Osteocyte (in vitro differentiated cells): ENCODE data around the gene SGMS1. TPM values are rescaled to one million over a fixed set of nuclear protein-coding genes. Genes with fewer than 3 reads are reported as not detected.

Experiments
- DNase-seq: peaks from one replicate; pipeline ENCODE4 v3.0.0; 2021; ENCODE audit warnings: mixed read lengths; ENCODE audit not compliant: unreplicated experiment; ENCODE audit errors: extremely low spot score
- H3K27ac Mint-ChIP-seq: one replicate; pipeline ENCODE4 v1.8.0; 2021; ENCODE audit warnings: mild to moderate bottlenecking, mixed read lengths; ENCODE audit not compliant: unreplicated experiment
- H3K27me3 Mint-ChIP-seq: one replicate; pipeline ENCODE4 v1.8.0; 2021; ENCODE audit warnings: mixed read lengths; ENCODE audit not compliant: unreplicated experiment
- H3K36me3 Mint-ChIP-seq: one replicate; pipeline ENCODE4 v1.8.0; 2021; ENCODE audit warnings: mixed read lengths; ENCODE audit not compliant: unreplicated experiment
- H3K4me1 Mint-ChIP-seq: one replicate; pipeline ENCODE4 v1.8.0; 2021; ENCODE audit warnings: mixed read lengths; ENCODE audit not compliant: unreplicated experiment
- H3K4me3 Mint-ChIP-seq: one replicate; pipeline ENCODE4 v1.8.0; 2021; ENCODE audit warnings: mild to moderate bottlenecking, moderate library complexity, mixed read lengths; ENCODE audit not compliant: unreplicated experiment
- H3K9me3 Mint-ChIP-seq: one replicate; pipeline ENCODE4 v1.8.0; 2021; ENCODE audit warnings: mixed read lengths; ENCODE audit not compliant: unreplicated experiment
- total RNA-seq: library from RNA; stranded (reverse); gene quantifications from 2 replicates; pipeline ENCODE4 v1.2.1, GENCODE V29; 2021
- TF ChIP-seq, protein P1 (sequence below): fragments of 200-600 bp; sonication (generic); IDR thresholded peaks from 2 replicates; pipeline ENCODE4 v1.5.0; 2021; ENCODE audit warnings: antibody characterized with exemption, mild to moderate bottlenecking, moderate library complexity

The SGMS1 gene
- total RNA-seq, 1 donor from 2014 or later: 21.0 TPM

DNA sequence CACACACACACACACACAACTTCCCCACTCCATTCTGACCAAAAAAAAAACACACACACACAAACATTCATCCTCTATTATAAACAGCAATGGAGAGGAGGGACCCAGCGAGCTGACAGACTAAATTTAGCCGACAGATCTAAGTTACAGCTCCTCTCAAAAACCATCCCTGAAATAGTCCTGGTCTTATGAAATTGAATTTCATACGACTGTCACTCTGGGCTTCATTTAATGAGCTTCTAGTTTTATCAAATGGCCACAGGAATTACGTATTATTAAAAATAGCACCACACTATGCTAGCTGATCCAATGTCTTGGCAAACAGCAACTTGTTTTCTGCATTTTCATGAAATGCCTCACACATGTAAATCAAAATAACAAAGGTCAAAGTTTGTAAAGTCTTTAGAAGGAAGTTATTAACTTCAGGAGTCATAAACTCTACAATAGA, 241.2 kb downstream of the SGMS1 start:
- TF ChIP-seq, protein P1, sequence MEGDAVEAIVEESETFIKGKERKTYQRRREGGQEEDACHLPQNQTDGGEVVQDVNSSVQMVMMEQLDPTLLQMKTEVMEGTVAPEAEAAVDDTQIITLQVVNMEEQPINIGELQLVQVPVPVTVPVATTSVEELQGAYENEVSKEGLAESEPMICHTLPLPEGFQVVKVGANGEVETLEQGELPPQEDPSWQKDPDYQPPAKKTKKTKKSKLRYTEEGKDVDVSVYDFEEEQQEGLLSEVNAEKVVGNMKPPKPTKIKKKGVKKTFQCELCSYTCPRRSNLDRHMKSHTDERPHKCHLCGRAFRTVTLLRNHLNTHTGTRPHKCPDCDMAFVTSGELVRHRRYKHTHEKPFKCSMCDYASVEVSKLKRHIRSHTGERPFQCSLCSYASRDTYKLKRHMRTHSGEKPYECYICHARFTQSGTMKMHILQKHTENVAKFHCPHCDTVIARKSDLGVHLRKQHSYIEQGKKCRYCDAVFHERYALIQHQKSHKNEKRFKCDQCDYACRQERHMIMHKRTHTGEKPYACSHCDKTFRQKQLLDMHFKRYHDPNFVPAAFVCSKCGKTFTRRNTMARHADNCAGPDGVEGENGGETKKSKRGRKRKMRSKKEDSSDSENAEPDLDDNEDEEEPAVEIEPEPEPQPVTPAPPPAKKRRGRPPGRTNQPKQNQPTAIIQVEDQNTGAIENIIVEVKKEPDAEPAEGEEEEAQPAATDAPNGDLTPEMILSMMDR: no peak
- no peak overlapping the region for H3K4me3 Mint-ChIP-seq
- no peak for DNase-seq
- peaks cover 13% of the 10 kb centered on the region for H3K4me1 Mint-ChIP-seq
- H3K9me3 Mint-ChIP-seq: no peaks in the 10 kb centered on the region
- H3K27me3 Mint-ChIP-seq: no peaks in the 10 kb centered on the region
- H3K36me3 Mint-ChIP-seq: peaks cover 3% of the 10 kb centered on the region
- no peak overlapping the region for H3K27ac Mint-ChIP-seq

DNA sequence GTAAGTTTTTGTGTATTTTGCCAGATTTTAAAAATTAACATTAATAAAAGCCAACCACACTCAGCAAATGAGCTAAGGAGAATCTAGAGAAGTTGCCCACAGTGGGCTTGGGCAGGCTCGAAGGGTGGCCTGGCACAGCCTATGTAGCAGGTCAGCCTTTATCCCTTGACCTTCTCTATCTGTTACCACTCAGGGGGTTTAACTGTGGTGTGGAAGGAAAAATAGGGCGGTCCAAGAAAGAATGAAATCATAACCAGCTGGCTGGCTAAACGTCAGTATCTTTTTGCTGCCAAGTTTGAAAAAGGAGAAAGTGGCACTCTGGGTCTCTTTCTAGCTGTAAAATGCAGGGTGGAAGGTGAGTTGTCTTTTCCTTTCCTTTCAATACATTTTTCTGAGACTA, 242.1 kb downstream of the SGMS1 start:
- DNase-seq: no peak
- H3K9me3 Mint-ChIP-seq: no peaks in the 10 kb centered on the region
- no peak overlapping the region for H3K27ac Mint-ChIP-seq
- TF ChIP-seq, protein P1: no peak
- no peak overlapping the region for H3K4me3 Mint-ChIP-seq
- H3K27me3 Mint-ChIP-seq: no peaks in the 10 kb centered on the region
- H3K36me3 Mint-ChIP-seq: peaks cover 6% of the 10 kb centered on the region
- H3K4me1 Mint-ChIP-seq: peaks cover 13% of the 10 kb centered on the region

DNA sequence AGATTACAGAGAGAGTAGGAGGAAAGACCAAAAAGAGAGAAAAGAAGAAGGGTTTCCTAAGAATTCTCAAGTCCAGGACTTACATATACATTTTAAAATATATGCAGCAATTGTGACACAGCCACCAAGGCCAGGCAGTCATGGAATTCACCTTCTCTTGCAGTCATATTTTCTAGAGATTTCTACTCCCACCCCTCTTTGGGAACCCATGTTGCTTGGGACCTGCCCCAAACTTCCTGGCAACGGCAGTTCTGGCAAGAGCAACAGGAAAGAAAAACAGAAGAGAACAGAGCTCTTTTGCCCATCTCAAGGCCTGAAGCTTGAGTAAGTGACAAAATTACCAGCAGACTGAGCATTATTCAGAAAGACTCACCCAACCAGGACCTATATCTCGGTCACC, 244.1 kb downstream of the SGMS1 start:
- no peak for DNase-seq
- Mint-ChIP-seq H3K9me3 (no peaks in the 10 kb centered on the region), H3K27ac (no peak overlapping the region), H3K4me1 (peaks cover 13% of the 10 kb centered on the region), H3K27me3 (no peaks in the 10 kb centered on the region), H3K36me3 (peaks cover 8% of the 10 kb centered on the region), H3K4me3 (no peak overlapping the region)
- TF ChIP-seq, protein P1: no peak

DNA sequence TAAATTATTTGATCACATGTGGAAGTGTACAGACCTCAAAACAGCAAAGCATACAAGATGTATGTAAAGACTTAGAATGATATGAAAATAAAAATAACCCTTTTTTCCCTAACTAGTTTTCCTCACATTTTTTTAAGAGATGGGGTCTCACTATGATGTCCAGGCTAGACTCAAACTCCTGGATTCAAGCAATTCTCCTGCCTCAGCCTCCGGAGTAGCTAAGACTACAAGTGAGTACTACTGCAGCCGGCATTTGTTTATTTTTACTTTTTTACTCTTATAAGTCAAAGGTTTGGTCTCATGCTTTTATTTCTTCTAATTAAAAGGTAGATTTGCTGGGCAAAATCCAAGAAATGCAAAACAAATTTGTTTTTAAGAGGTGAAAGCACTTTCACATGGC, 248.0 kb downstream of the SGMS1 start:
- DNase-seq: no peak
- H3K4me1 Mint-ChIP-seq: peaks cover 8% of the 10 kb centered on the region

DNA sequence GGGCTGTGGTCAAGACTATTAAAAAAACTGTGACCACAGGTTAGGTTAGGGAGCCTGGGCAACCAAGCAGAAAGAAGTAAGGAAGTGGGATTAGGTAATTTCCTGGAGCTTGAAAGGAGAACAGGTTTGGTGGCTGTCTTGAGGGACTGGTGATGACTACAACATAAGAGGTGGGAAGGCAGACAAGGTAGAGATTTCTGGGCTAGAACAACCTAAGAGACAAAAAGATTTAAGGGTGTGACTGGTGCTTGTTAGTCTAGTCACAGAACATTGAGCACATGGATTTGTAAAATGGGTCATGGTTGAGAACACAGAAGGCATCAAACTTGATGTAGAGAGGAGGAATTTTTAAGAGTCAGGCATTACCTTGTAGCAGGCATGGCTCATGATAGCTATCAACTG, 248.7 kb downstream of the SGMS1 start:
- no peak for DNase-seq
- TF ChIP-seq, protein P1: no peak
- H3K27ac Mint-ChIP-seq: no peak overlapping the region
- no peak overlapping the region for H3K4me3 Mint-ChIP-seq
- H3K36me3 Mint-ChIP-seq: peaks cover 11% of the 10 kb centered on the region
- H3K4me1 Mint-ChIP-seq: peaks cover 8% of the 10 kb centered on the region
- H3K9me3 Mint-ChIP-seq: no peaks in the 10 kb centered on the region
- no peaks in the 10 kb centered on the region for H3K27me3 Mint-ChIP-seq

More for the DNA sequence above, 248.0 kb downstream of the SGMS1 start:
- Mint-ChIP-seq H3K4me3 (no peak overlapping the region), H3K36me3 (peaks cover 11% of the 10 kb centered on the region), H3K27me3 (no peaks in the 10 kb centered on the region), H3K9me3 (no peaks in the 10 kb centered on the region), H3K27ac (no peak overlapping the region)
- TF ChIP-seq, protein P1: no peak
